GM12801 (cell line): ENCODE data around the gene TELO2.

Experiments used
- CTCF ChIP-seq: IDR thresholded peaks from one replicate; pipeline ENCODE4 v1.5.1; 2011; ENCODE audit warnings: control low read depth; ENCODE audit not compliant: insufficient read length; ENCODE audit errors: extremely low read depth

Gene TELO2

GRCh38 chr16:1557074-1557473 is 63.9 kb downstream of the TELO2 start:
- TF ChIP-seq CTCF: no peak

- TF ChIP-seq CTCF: no peak
Measured at GRCh38 chr16:1557576-1557975, 64.4 kb downstream of the TELO2 start.

- TF ChIP-seq CTCF: no peak
Measured at GRCh38 chr16:1559446-1559975, 66.4 kb downstream of the TELO2 start.
